Calu3 (cell line): ENCODE measurements around the gene ATP6V1D. TPM values are rescaled to one million over a fixed set of nuclear protein-coding genes. Genes with fewer than 3 reads are reported as not detected.

Experiments
- BruUV-seq: library from RNA; stranded (reverse); fragments of 400-500 nt; replicated peaks from 2 replicates; lab custom pipeline; 2021; lab: Mats Ljungman, UMichigan
- CTCF ChIA-PET: fragments of 300-600 bp; sonication (Branson Sonifier 250); formaldehyde crosslinking; loops from one replicate; lab custom pipeline; 2022; ENCODE audit warnings: antibody characterized with exemption; lab: Charles Lee
- DNase-seq: peaks from one replicate; pipeline ENCODE4 v3.0.0; 2022
- H3K27ac Mint-ChIP-seq: one replicate; pipeline ENCODE4 v1.8.0; 2022; ENCODE audit warnings: mixed read lengths; ENCODE audit not compliant: unreplicated experiment
- H3K27me3 Mint-ChIP-seq: one replicate; pipeline ENCODE4 v1.8.0; 2022; ENCODE audit warnings: mixed read lengths; ENCODE audit not compliant: unreplicated experiment
- H3K36me3 Mint-ChIP-seq: one replicate; pipeline ENCODE4 v1.8.0; 2022; ENCODE audit warnings: mild to moderate bottlenecking, moderate library complexity, mixed read lengths; ENCODE audit not compliant: insufficient read depth, unreplicated experiment
- H3K4me1 Mint-ChIP-seq: one replicate; pipeline ENCODE4 v1.8.0; 2022; ENCODE audit warnings: mild to moderate bottlenecking, low read depth, mixed read lengths; ENCODE audit not compliant: unreplicated experiment
- H3K4me3 Mint-ChIP-seq: one replicate; pipeline ENCODE4 v1.8.0; 2022; ENCODE audit warnings: mild to moderate bottlenecking, low read depth, moderate library complexity, mixed read lengths; ENCODE audit not compliant: unreplicated experiment
- H3K9me3 Mint-ChIP-seq: one replicate; pipeline ENCODE4 v1.8.0; 2022; ENCODE audit warnings: low read depth, mixed read lengths; ENCODE audit not compliant: unreplicated experiment
- intact Hi-C: fragments of 100-400 bp; cut with micrococcal nuclease; formaldehyde crosslinking; loops from one replicate; pipeline ENCODE4 v1.10.0; 2022; ENCODE audit not compliant: unreplicated experiment
- total RNA-seq: library from RNA; stranded (reverse); gene quantifications from 2 replicates; pipeline ENCODE4 v1.2.3, GENCODE V29; 2022
- TF ChIP-seq, protein P1 (sequence below): fragments of 200-600 bp; IDR thresholded peaks from one replicate; pipeline ENCODE4 v1.8.0; 2022; ENCODE audit warnings: antibody characterized with exemption; ENCODE audit not compliant: unreplicated experiment

The ATP6V1D gene
- total RNA-seq, 1 experiment from 2014 or later, result 45.1 TPM

- Mint-ChIP-seq H3K4me1 (peaks cover 15% of the 10 kb centered on the region), H3K36me3 (peaks cover 51% of the 10 kb centered on the region), H3K27me3 (no peaks in the 10 kb centered on the region), H3K9me3 (no peaks in the 10 kb centered on the region), H3K4me3 (no peak overlapping the region), H3K27ac (no peak overlapping the region)
- no peak for DNase-seq
- intact Hi-C loops, result no loop called here
- CTCF ChIA-PET, result no interaction called here
- BruUV-seq, result no TSS peak
- TF ChIP-seq, protein P1, sequence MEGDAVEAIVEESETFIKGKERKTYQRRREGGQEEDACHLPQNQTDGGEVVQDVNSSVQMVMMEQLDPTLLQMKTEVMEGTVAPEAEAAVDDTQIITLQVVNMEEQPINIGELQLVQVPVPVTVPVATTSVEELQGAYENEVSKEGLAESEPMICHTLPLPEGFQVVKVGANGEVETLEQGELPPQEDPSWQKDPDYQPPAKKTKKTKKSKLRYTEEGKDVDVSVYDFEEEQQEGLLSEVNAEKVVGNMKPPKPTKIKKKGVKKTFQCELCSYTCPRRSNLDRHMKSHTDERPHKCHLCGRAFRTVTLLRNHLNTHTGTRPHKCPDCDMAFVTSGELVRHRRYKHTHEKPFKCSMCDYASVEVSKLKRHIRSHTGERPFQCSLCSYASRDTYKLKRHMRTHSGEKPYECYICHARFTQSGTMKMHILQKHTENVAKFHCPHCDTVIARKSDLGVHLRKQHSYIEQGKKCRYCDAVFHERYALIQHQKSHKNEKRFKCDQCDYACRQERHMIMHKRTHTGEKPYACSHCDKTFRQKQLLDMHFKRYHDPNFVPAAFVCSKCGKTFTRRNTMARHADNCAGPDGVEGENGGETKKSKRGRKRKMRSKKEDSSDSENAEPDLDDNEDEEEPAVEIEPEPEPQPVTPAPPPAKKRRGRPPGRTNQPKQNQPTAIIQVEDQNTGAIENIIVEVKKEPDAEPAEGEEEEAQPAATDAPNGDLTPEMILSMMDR, result no peak
Observed at GRCh38 chr14:67371247-67372148, 11.9 kb upstream of the ATP6V1D start.

DNA sequence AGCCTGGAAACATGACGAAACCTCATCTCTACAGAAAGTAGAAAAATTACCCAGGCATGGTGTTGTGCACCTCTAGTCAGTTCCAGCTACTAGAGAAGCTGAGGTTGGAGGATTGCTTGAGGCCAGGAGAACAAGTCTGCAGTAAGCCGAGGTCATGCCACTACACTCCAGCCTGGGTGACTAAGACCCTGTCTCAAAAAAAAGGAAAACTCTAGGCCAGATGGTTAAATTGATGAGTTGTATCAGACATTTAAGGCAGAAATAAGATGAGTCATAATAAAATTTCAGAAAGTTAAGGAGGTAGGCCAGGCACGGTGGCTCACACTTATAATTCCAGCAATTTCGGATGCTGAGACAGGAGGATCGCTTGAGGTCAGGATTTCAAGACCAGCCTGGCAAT lies 11.2 kb upstream of the ATP6V1D start:
- Mint-ChIP-seq H3K4me1 (peaks cover 14% of the 10 kb centered on the region), H3K9me3 (no peaks in the 10 kb centered on the region), H3K36me3 (peaks cover 50% of the 10 kb centered on the region), H3K27ac (no peak overlapping the region), H3K4me3 (no peak overlapping the region), H3K27me3 (no peaks in the 10 kb centered on the region)
- TF ChIP-seq, protein P1, result no peak
- no TSS peak for BruUV-seq
- DNase-seq, result no peak
- intact Hi-C loops, result no loop called here
- CTCF ChIA-PET, result no interaction called here

DNA sequence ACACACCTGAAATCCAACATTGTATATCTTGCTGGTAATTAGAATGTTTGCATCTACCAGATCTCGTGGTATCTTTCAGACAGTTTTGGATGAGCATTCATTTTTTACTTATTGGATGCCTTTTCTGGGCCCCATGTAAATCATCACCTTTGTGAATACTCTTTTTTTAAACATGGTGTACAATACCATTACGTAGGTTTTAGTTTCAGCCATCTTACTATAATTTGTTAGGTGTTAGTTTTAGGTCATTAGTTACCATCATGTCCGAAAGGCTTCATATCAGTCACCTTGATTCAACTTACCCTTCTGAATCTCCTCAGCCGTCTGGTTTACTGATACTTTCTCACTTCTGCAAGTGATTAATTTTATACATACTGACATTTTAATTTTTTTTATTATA lies 5.9 kb upstream of the ATP6V1D start:
- BruUV-seq, result no TSS peak
- H3K4me3 Mint-ChIP-seq, result no peak overlapping the region
- CTCF ChIA-PET, result interaction anchor here (0.6 kb wide), 1 partner anchor 115 kb away, joined by 5 read pairs; no protein-coding TSS in a partner anchor
- H3K27me3 Mint-ChIP-seq, result no peaks in the 10 kb centered on the region
- H3K27ac Mint-ChIP-seq, result no peak overlapping the region
- TF ChIP-seq, protein P1, result no peak
- H3K36me3 Mint-ChIP-seq, result peaks cover 39% of the 10 kb centered on the region
- H3K9me3 Mint-ChIP-seq, result no peaks in the 10 kb centered on the region
- no peak for DNase-seq
- peaks cover 24% of the 10 kb centered on the region for H3K4me1 Mint-ChIP-seq
- intact Hi-C loops, result no loop called here

GRCh38 chr14:67360470-67361206 lies 1.0 kb upstream of the ATP6V1D start:
- H3K27me3 Mint-ChIP-seq, result no peaks in the 10 kb centered on the region
- peaks cover 38% of the 10 kb centered on the region for H3K4me1 Mint-ChIP-seq
- peak overlapping the region; percentile 94 for H3K4me3 Mint-ChIP-seq
- CTCF ChIA-PET, result interaction anchor here (1.0 to 1.5 kb wide), 3 partner anchors 22 to 614 kb away, joined by 3 to 6 read pairs (median 4); no protein-coding TSS in a partner anchor
- TSS peak; percentile 72 for BruUV-seq
- no peaks in the 10 kb centered on the region for H3K9me3 Mint-ChIP-seq
- DNase-seq, result no peak
- TF ChIP-seq, protein P1, result no peak
- intact Hi-C loops, result no loop called here
- peak overlapping the region; percentile 95 for H3K27ac Mint-ChIP-seq
- peaks cover 39% of the 10 kb centered on the region for H3K36me3 Mint-ChIP-seq
